ENCODE data around the gene GPHN.
A peak's percentile ranks its signal among the peaks of the same experiment; 100 is the strongest.

GPHN gene

DNA sequence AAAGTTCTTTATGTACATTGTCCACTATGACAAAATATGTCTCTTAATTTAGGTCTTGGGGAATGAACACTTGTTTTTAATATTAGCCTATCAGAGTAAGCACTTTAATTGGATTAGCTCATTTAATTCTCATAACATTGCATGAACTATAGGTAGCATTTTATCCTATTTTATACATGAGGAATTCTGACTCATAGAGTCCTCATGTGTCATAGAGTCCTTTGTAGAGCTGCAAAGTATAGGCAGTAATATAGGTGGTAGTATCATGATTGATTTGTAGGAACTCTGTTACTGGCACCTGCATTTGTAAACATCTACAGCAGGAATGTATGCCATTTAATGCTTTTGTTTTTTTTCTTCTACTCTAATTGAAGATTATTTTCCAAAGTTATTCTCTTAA, 96.0 kb downstream of the GPHN start:
- Histone ChIP-seq H3K27me3 (ENCODE audit: insufficient read depth, low read length) (no peaks in the 10 kb centered on the region), H3K9me2 (ENCODE audit: low read depth, low read length) (no peaks in the 10 kb centered on the region), H3F3A (ENCODE audit: insufficient read depth, low read length) (no peaks in the 10 kb centered on the region), H3K9me3 (ENCODE audit: low read length) (no peaks in the 10 kb centered on the region), H3K4me2 (ENCODE audit: low read length) (no peak overlapping the region), H2AFZ (ENCODE audit: low read length) (no peak overlapping the region), H3K4me1 (ENCODE audit: insufficient read depth, low read length, severe bottlenecking) (no peaks in the 10 kb centered on the region), H3K79me2 (ENCODE audit: insufficient read depth, low read length) (no peaks in the 10 kb centered on the region), H3K27ac (ENCODE audit: low read depth, low read length, poor library complexity, severe bottlenecking) (no peak overlapping the region), H3K9ac (ENCODE audit: low read length) (no peak overlapping the region), H3K4me3 (ENCODE audit: low read depth, low read length, poor library complexity, severe bottlenecking) (no peak overlapping the region), H4K20me1 (ENCODE audit: insufficient read depth, low read length) (no peaks in the 10 kb centered on the region), H3K36me3 (ENCODE audit: insufficient read depth, low read length) (no peaks in the 10 kb centered on the region)
- TF ChIP-seq, protein P1, sequence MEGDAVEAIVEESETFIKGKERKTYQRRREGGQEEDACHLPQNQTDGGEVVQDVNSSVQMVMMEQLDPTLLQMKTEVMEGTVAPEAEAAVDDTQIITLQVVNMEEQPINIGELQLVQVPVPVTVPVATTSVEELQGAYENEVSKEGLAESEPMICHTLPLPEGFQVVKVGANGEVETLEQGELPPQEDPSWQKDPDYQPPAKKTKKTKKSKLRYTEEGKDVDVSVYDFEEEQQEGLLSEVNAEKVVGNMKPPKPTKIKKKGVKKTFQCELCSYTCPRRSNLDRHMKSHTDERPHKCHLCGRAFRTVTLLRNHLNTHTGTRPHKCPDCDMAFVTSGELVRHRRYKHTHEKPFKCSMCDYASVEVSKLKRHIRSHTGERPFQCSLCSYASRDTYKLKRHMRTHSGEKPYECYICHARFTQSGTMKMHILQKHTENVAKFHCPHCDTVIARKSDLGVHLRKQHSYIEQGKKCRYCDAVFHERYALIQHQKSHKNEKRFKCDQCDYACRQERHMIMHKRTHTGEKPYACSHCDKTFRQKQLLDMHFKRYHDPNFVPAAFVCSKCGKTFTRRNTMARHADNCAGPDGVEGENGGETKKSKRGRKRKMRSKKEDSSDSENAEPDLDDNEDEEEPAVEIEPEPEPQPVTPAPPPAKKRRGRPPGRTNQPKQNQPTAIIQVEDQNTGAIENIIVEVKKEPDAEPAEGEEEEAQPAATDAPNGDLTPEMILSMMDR (IDR thresholded peaks at IDR 0.05; ENCODE audit: low read length), result no peak
- TF ChIP-seq EZH2 (IDR thresholded peaks at IDR 0.05; ENCODE audit: borderline replicate concordance, low read length), result no peak

DNA sequence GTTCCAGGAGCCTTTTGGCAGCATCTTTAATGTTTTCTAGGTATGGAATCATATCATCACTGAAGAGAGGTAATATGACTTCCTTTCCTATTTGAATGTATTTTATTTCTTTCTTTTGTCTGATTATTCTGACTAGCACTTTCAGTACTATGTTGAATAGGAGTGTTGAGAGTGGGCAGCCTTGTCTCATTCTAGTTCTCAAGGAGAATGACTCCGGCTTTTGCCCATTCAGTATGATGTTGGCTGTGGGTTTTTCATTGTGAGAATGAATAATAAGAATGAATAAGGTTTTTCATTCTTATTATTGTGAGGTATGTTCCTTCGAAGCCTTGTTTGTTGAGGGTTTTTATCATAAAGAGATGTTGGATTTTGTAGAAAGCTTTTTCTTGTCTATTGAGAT, 98.9 kb downstream of the GPHN start:
- peaks cover 4% of the 10 kb centered on the region for H3K4me1 ChIP-seq (ENCODE audit: insufficient read depth, low read length, severe bottlenecking)
- no peak for TF ChIP-seq EZH2 (IDR thresholded peaks at IDR 0.05; ENCODE audit: borderline replicate concordance, low read length)
- TF ChIP-seq, protein P1 (IDR thresholded peaks at IDR 0.05; ENCODE audit: low read length), result no peak
- no peak overlapping the region for H3K4me3 ChIP-seq (ENCODE audit: low read depth, low read length, poor library complexity, severe bottlenecking)
- H3K27ac ChIP-seq (ENCODE audit: low read depth, low read length, poor library complexity, severe bottlenecking), result no peak overlapping the region
- H3K9ac ChIP-seq (ENCODE audit: low read length), result no peak overlapping the region
- H3K9me2 ChIP-seq (ENCODE audit: low read depth, low read length), result no peaks in the 10 kb centered on the region
- H3K79me2 ChIP-seq (ENCODE audit: insufficient read depth, low read length), result no peaks in the 10 kb centered on the region
- no peaks in the 10 kb centered on the region for H3F3A ChIP-seq (ENCODE audit: insufficient read depth, low read length)
- no peaks in the 10 kb centered on the region for H3K36me3 ChIP-seq (ENCODE audit: insufficient read depth, low read length)
- no peak overlapping the region for H2AFZ ChIP-seq (ENCODE audit: low read length)
- no peak overlapping the region for H3K4me2 ChIP-seq (ENCODE audit: low read length)
- H3K27me3 ChIP-seq (ENCODE audit: insufficient read depth, low read length), result no peaks in the 10 kb centered on the region
- no peaks in the 10 kb centered on the region for H3K9me3 ChIP-seq (ENCODE audit: low read length)
- H4K20me1 ChIP-seq (ENCODE audit: insufficient read depth, low read length), result no peaks in the 10 kb centered on the region

DNA sequence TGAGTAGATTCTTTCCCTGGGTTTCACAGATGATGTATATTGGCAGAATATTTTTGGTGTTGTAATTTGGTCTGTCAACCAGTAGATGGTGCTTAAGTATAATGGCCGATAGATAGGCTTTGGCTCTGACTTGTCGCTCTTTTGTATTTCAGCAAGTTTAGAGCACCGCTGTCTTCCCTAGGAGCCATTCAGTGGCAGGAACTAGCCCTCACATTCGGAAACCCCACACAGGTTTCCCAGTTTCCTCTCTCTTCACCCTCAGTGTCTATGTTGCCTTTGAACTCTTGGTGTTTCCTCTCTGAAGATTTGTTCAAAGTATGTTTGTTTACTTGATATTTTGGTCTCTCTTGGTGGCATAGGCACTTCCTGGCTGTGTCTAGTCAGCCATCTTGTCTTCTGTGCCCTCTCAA, 102.2 kb downstream of the GPHN start:
- no peaks in the 10 kb centered on the region for H3F3A ChIP-seq (ENCODE audit: insufficient read depth, low read length)
- no peaks in the 10 kb centered on the region for H3K9me2 ChIP-seq (ENCODE audit: low read depth, low read length)
- no peak overlapping the region for H3K27ac ChIP-seq (ENCODE audit: low read depth, low read length, poor library complexity, severe bottlenecking)
- H3K27me3 ChIP-seq (ENCODE audit: insufficient read depth, low read length), result no peaks in the 10 kb centered on the region
- H3K4me2 ChIP-seq (ENCODE audit: low read length), result peak overlapping the region; percentile 20; the same call in 1 of the 2 replicates
- H3K9me3 ChIP-seq (ENCODE audit: low read length), result no peaks in the 10 kb centered on the region
- H3K9ac ChIP-seq (ENCODE audit: low read length), result no peak overlapping the region
- H2AFZ ChIP-seq (ENCODE audit: low read length), result peak overlapping the region; percentile 43; the same call in 1 of the 2 replicates
- H3K79me2 ChIP-seq (ENCODE audit: insufficient read depth, low read length), result no peaks in the 10 kb centered on the region
- no peak overlapping the region for H3K4me3 ChIP-seq (ENCODE audit: low read depth, low read length, poor library complexity, severe bottlenecking)
- no peaks in the 10 kb centered on the region for H4K20me1 ChIP-seq (ENCODE audit: insufficient read depth, low read length)
- peaks cover 4% of the 10 kb centered on the region for H3K4me1 ChIP-seq (ENCODE audit: insufficient read depth, low read length, severe bottlenecking)
- H3K36me3 ChIP-seq (ENCODE audit: insufficient read depth, low read length), result no peaks in the 10 kb centered on the region
- no peak for TF ChIP-seq EZH2 (IDR thresholded peaks at IDR 0.05; ENCODE audit: borderline replicate concordance, low read length)
- TF ChIP-seq, protein P1 (IDR thresholded peaks at IDR 0.05; ENCODE audit: low read length), result peak; percentile 70
